ENCODE results near the gene HOXA13.
A peak's percentile ranks its signal among the peaks of the same experiment; 100 is the strongest.

Gene HOXA13

DNA sequence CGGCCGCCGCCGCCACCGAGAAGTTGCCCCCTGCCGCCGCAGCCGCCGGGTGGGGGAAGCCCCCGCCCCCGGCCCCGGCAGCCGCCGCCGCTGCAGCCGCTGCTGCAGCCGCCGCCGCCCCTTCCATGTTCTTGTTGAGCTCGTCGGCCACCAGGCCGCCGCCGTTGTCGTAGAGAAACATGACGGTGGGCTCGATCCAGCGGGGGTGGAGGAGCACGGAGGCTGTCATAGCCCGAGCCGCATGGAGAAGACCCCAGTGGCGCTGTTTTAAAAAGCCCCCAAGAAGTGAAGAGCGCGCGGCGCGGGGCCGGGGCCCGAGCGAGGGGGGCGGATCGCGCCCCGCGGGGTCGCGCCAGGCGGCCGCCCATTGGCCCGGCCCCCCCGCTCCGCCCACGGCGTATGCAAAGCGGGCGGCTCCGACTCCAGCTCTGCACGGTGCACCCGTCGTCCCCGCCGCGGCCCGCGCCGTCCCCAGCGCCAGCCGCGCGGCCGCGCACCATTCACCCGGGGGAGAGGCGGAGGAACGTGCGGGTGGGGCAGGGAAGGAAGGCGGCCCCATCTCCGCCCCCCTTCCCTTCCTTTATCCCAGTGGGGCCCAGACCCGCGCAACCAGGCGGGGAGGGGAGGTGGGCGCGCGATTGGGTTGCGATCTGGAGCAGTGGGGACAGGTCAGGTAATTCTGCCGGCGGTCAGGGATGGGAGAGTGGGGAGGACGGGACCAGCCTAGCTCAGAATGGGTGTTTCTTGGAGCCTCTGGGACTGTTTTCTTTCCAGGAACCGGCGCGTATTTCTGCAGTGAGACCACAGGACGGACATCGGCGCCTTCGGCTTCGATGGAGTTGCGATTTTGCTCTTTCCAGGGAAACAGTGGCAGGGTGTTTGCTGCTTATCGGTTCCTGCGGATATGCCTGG lies at the start of gene HOXA13:
HOXA13 (minus strand) TSS at position 243 of the 912 bp plus-strand sequence; CDS start at position 229, 14 bp downstream.
- peak; percentile 73 for DNase-seq

DNA sequence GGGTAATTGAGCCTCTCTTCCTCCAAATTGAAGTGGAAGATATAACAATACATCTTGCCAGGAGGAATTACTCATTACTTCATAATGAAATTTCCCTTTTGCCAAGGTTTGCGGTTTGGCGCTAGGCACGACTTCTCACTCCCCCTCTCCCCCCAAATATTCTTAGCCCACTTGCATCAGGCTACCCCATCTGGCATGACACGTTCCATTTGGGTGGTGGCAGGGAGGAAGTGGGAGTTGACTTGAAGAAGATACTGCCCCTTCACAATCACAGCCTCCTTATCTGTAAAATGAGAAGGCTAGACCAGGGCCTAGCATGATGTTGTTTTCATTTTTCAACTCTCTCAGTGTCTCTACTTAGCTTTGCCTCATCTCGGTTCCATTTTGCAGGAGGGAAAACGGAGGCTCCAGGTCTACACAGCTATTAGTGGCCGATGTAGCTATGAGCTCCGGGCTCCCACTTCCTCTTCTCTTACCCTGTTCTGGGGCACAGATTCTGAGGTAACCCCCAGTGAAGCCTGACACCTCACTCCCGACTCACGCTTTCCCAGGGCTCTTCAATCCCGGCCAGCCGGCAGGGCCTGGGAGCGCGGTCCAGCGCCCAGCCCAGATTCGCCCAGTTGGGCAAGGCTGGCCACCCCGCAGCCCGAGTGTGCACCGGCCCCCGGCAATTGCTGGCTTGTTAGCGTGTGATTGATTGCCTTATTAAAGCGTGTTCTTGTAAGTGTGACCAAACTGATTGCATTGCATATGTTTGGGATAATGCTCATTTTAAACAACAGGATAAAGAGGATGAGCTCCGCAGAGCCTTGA lies 49.2 kb upstream of the HOXA13 start:
- no peak for DNase-seq

DNA sequence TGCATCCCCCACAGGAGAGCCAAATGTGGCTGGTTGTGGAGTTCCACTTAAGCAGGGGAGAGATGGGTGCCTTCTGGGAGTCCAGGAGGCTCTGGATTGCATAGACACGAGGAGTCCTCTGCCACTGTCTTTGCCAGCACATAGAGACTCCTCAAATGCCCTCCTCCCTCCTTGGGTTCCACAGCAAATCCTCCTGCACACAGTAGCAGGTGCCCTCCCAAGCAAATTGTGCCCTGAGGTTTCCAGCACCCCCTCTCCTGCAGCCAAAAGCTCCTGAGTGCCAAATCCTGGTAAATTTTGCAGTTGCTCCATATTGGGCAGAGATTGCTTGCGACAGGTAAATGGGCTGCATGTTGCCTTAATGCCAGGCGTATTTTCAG lies 48.5 kb upstream of the HOXA13 start:
- DNase-seq: no peak

DNA sequence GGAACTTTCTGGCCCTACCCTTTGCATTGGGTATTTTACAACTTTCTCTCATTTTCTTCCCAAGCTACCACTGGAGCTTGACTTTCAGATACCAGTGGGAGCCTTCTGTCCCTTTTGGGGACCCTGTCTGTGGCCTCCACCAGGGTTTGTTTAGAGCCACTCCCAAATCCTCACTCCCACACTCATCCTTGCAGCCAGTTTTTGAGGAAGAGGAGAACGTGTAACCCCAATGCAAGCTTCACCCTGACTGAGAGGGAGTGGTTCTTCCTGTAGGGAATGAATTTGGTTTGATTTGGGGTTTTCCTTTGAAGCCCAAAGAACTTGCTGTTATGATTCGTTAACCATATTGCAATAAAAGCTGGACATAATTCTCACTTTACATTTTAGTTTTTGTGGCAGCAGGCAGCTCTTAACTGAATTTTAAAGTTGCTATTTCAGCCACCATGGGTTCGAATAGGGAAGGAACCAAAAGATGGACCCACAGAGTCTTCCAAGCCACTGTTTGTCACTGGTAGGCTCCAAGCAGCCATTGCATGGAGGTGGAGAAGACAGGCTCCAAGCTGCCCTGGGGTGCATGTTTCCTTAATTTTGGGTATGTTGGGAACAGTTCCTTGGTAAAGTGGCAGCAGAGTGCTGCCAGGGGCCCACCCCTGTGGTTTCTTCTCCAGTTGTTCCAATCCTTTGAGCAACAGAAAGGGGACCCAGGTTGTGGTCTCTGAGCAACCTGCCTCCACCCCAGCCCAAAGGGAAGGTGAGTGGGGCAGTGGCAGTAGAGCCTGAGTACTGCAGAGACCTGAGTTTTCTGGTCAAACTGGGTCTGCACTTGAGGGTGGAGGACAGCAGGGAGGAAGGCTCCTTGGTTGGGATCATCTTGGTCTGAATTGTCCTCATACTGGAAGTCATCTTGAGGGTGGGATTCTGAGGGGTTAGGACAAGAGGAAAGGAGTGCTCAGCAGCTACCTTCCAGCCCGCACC lies 47.8 kb upstream of the HOXA13 start:
- DNase-seq: no peak

DNA sequence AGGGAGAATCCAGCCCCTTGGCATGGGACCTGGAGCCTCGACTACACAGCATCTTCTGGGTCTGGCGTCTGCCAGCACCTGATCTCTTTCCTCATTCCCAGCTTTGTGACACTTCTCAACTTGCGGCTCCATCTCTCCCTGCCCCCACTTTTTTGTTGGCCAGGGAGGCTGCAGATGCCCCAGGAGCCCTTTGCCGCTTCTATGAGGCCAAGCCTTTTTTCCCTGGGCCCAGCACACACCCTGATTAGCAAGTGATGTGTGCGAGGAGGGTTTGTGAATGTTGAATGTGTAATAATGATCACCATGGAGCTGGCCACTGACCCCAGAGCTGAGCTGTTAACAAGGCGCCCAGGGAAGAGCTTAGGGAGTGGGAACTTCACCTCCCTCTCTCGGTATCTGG lies 47.1 kb upstream of the HOXA13 start:
- DNase-seq: no peak

DNA sequence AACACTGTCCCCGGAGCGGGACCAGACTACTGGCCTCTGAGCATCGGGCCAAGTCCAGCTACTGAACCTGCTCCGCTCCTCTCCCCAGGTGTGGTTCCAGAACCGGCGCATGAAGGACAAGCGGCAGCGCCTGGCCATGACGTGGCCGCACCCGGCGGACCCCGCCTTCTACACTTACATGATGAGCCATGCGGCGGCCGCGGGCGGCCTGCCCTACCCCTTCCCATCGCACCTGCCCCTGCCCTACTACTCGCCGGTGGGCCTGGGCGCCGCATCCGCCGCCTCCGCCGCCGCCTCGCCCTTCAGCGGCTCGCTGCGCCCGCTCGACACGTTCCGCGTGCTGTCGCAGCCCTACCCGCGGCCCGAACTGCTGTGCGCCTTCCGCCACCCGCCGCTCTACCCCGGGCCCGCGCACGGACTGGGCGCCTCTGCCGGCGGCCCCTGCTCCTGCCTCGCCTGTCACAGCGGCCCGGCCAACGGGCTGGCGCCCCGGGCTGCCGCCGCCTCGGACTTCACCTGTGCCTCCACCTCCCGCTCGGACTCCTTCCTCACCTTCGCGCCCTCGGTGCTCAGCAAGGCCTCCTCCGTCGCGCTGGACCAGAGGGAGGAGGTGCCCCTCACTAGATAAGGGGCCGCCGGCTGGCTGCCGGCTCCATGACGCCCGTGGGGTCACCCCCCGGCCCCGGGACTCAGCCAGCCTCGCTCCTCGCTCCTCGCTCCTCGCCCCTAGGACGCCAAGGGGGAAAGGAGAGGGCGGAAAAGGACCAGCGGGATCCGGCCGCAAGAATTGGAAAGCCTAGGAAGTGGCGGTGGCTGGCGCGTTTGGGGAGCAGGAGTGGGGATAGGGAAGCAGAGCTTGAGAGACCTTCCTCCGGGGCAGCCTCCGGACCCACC lies 46.2 kb upstream of the HOXA13 start:
- no peak for DNase-seq

DNA sequence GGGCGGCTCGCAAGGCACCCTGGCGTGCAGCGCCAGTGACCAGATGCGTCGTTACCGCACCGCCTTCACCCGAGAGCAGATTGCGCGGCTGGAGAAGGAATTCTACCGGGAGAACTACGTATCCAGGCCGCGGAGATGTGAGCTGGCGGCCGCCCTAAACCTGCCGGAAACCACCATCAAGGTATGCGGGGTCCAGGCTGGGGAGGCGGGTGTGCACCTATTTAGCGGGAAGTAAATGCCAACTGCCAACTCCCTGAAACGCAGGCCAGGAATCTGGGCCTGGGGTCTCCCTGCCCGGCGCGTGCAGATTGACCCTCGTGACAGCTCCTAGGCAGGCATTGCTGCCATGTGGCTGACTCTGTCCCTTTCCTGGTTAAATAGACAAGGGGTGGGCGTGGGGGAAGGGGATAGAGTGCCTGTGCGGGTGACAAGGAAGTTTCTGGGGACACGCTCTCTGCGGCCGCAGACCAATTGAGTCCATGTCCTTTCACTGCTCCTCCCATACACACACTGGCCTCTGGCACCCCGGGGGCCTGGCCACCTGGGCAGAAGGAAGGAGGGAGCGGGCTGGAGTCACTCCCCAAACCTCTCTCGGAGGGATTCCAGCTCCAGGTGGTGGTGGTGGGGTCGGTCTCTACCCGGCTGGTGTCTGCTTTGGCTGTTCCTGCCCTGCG lies 45.4 kb upstream of the HOXA13 start:
- DNase-seq: no peak

DNA sequence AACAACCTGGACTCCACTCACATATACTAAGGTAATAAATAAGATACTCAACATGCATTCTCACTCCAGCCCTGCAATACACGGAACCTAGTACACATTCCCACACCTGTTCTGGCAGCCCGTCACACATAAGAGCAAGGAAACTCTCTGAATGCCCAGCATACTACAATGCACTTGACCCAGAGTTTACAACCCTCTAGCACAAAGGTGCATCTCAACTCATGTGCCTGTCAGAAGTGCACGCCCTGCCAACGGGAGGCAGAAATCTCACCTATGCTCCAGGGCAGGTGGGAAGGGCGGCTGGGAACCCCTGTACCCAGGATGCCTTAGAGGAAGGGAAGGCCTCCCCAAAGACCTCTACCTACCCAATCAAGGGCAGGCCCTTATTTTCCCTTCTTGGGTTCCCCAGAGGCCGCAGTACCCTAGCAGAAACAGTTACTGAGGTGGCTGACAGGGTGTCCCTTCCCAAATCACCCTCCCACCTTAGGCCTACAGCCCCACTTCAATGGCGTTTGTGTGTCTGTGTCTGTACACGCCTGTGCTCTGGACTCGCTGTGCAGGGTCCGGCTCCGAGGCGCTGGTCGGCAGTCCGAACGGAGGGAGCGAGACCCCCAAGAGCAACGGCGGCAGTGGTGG lies 44.7 kb upstream of the HOXA13 start:
- DNase-seq: no peak

DNA sequence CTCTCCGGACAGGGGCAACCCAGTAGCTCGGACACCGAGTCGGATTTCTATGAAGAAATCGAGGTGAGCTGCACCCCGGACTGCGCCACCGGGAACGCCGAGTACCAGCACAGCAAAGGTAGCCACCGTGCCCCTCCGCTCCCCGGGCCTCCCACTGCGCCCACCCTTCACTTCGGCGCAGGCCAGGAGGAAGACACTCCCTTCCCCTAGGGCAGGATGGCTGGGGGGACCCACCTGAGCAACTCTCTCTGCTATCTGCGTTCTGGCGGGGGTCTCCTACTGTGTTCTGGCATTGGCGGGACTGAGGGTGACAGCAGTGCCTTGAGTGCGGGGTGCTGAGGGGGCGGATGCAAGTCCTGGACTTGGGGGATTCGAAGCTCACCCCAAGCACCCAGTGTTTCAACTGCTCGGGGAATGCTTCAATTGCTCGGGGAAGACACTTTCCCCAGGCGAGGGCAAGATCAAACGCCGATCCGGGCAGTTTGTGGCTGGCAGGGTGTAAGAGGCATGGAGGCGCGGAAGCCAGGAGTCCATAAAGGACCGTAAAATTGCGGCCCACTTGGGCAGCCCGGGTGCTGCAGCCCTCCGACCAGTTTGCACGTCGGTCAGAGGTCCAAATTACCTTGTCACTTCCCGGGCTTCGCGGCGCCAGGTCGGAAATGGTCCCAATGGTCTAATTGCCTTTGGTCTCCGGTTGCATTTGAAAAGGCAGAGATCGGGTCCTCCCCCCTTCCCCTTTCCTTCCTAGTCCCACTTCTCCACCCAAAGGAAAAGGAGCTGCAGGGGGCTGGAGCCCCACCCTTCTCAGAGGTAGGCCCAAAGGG lies 43.7 kb upstream of the HOXA13 start:
- DNase-seq: no peak

DNA sequence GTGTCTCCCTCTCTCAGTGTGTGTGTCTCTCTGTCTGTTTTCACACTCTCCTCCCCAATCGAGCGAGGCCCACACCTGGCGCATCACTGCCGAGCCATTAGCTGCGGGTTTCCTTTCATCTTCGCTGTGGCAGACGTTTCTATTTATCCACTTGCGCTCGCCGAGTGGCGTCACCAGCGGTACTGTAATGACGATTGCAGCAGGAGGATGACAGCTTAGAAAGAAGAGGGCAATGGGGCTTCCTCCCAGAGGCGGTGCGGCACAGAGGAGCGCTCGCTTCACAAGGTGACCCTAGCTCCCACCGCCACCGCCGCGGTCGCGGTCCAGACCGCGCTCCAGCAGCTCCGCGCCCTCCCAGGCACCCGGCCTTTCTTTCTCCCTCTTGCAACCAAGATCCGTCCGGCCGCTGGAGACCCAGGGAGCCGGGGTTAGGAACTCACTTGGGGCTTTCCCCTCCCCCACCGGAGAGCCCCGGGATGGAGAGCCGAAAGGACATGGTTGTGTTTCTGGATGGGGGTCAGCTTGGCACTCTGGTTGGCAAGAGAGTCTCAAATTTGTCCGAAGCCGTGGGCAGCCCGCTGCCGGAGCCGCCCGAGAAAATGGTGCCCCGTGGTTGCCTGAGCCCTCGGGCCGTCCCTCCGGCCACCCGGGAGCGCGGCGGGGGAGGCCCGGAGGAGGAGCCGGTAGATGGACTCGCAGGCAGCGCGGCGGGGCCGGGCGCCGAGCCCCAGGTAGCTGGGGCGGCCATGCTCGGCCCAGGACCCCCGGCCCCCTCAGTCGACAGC lies 42.9 kb upstream of the HOXA13 start, which contains the start of gene EVX1:
EVX1 (plus strand) TSS at position 248 of the 785 bp plus-strand sequence; CDS start at position 477, 229 bp downstream.
- no peak for DNase-seq

DNA sequence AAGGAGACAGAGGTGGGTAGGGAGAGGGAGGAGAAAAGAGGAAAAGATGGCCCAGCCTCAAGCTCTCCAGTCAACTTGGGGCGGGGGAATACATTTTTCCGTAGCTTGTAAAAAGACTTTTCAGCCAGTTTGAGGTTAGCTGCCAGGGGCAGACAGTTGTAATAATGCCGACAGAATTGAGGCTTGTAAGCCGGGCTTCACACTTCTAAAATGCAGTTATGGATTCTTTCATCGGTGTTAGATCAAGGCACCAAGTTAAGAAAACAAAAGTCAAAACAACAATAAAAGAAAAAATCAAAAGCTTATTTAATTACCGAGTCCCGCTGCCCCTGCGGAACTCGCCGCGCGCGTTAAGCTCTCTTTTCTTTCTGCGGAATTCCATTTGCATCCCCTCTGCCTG lies 42.3 kb upstream of the HOXA13 start:
- DNase-seq: no peak

DNA sequence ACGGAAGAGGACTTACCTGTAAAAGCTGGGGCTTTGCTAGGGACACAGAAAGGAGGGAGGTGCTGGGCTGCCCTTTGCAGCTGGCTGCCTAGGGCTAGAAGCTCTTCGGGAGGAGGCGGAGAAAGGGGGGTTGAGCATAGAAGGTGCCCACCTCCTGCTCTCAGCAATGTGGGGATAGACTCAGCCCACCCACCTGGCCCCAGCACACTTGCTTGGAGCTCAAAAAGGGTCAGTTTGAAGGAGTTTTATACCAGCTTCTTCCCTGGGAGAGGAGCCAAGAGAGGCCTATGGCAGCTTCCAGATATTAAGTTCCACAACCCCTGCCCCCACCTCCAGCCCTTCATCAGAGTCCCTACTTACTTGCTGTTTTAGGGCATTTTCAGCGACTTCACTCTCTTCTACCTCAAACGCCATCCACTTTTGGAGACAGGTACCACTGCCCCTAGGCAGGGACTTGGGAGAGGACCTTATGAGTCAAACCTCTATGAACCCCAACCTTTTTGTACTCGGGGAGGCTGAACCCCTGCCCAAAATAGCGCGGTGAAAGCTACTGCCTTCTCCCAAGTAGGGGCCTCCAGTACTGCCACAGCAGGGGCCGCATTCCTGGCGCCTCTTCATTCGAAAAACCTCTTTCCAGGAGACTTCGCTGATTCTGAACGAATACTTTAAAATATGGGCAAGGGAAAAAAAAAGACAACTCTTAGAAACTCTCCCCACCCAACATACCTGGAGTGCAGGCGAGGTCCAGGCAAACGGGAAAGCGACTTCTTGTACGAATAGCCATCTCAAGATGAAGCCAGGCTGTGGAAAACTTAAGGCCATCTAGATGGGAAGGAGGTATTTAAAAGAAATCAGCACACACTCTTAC lies 41.5 kb upstream of the HOXA13 start:
- no peak for DNase-seq

DNA sequence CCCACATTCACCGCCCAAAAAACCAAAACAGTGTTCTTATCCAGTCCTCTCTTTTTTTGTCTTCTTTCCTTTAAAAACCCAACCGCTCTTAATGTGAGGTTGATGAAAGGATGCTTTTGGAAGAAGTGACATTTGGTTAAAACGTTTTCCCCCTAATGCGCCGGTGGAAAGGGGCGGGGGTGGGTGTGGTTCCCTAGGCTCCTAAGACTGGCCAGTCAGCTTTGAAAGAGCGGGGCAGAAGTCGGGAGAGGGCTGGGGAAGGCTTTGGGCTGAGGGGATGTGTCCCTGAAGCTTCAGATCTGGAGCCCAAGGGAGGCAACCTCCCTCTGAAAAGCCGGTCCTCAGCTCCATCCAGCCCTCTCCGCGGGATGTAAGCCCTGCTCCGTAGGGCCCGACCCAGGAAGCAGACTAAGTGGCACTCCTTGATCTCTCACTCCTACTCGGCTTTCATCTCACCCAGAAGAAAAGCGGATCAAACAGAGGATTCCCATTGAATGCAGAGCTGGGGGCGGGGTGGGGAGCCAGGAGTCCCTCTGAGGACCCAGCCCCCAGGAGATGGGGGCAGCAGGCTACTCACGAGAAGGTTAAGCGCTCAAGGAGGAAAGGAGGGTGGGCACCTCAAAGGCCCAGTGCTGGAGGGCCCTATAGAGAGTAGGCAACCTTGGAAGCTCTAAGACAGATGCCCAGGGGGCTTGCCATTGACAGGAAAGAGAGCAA lies 40.3 kb upstream of the HOXA13 start:
- DNase-seq: no peak

DNA sequence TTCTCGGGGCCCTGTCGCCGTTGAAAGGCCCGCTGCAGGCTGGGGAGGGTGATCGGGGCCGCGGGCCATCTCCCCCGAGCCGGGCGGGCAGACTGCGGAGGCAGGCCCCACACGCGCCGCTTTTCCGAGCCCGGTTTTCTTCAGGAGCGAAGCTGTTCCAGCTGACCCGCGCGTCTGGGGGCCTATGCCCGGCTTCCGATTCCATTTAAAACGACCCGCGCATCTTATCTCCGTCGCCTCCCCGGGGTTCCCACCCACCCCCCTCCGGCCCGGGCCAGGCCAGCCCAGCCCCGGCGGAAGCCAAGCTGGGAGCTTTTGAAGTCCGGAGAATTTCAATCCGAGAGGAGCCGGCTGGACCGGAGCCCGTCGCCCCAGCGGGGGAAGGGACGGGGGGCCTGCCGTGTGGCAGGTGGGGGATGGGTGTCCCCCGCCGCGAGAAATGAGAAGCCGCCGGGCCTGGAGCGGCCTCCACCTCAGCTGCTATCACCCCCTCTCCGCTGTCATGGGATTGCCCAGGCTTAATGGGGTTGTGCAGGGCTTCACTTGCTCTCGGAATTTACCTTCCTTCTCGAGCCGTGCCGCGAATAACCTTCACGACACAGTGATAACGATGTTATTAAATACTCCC lies 39.6 kb upstream of the HOXA13 start:
- no peak for DNase-seq

DNA sequence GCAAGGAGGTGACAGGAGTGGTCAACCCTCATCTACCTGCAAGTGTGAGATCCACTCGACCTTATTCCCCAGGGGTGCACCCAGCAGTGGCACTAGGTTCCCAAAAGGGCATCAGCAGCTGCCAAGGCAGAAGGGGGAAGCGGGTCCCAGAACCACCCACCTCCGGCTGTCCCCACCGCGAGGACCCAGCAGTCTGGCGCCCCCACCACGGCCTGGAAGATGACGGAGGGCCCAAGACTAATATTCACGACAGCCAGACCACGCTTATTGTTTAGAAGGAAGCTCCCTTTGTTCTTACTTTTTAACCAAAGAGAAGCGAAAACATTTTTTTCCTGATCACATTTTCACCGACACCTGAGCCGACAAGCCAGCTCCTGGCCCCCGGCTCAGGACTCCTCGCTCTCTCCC lies 39.1 kb upstream of the HOXA13 start:
- no peak for DNase-seq

DNA sequence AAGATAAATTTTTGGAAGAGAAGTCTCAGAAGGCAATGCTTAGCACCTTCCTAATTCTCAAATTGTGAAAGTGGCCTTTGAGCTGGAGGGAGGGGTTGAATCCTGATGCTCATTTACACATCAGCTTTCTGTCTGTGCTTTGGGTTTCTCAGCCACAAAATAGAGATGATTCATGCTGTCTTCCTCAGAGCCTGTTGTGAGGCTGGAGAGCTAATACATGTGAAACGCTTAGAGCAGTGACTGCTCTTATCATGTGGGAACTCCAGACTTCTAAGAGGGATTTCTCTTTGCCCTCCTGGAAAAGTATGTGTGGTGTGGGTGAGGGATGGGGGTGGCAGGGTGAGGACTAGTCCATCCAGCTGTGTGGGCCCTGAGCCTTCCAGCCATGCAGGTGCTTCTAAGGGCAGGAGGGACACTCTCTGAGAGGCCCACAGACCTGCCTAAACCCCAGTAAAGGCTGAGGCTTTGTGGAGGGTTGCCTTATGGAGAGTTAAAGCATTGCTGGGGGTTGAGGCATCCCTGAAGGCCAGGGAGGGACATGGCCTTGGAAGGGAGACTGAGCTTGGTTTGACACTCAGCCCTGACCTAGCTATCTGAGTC lies 37.9 kb upstream of the HOXA13 start:
- no peak for DNase-seq
